Measurements from ENCODE around the gene DAPK2.
A peak's percentile ranks its signal among the peaks of the same experiment; 100 is the strongest.

The DAPK2 gene

DNA sequence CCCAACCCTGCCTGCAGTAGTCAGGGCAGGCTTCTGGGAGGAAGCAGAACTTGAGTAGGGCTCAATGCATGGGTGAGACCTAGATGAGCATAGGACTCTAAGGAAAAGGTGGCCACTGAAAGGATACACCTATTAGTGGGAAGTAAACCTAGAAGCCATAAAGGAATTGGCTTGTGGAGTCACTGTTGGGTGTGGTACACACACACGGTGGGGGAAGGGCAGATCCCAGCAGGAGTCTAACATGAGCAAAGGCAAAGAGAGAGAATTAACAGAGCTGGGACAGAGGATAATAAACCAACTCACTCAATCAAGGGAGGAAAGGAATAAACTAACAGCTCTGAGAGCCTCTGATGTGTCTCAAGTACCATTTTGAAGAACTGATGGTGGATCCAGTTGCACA, 23.1 kb downstream of the DAPK2 start:
- no peak for DNase-seq (ENCODE audit: low spot score)

DNA sequence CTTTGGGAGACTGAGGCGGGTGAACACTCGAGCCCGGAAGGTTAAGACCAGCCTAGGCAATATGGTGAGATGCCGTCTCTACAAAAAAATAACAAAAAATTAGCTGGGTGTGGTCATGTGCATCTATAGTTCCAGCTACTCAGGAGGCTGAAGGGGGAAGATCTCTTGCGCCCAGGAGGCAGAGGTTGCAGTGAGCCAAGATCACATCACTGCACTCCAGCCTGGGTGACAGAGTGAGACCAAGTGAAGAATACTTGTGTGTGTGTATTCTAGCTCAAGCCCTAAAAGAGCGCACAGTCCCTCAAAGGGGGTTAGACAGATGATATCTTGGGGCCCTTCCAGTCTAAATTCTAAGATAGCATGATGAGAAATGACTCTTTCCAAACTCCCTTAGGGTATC, 23.7 kb downstream of the DAPK2 start:
- DNase-seq (ENCODE audit: low spot score) = no peak

DNA sequence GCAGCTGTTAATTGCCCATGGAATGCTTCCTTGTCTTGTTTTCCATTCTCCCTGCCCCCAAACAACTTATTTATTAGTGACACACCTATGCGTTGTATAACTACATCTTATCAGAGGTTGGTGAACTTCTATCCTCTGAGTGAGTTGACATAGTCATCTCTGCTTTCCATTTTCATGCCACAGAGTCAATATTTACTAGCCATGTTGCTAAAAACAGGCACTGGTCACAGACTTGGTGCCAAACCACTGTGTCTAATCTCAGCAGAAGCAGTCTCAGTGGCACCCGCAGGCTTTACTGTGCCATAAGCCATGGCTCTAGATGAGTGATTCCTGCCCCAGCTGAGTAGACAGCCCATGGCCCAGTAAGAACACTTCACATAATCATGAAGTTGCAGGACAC, 26.5 kb downstream of the DAPK2 start:
- DNase-seq (ENCODE audit: low spot score) = no peak

DNA sequence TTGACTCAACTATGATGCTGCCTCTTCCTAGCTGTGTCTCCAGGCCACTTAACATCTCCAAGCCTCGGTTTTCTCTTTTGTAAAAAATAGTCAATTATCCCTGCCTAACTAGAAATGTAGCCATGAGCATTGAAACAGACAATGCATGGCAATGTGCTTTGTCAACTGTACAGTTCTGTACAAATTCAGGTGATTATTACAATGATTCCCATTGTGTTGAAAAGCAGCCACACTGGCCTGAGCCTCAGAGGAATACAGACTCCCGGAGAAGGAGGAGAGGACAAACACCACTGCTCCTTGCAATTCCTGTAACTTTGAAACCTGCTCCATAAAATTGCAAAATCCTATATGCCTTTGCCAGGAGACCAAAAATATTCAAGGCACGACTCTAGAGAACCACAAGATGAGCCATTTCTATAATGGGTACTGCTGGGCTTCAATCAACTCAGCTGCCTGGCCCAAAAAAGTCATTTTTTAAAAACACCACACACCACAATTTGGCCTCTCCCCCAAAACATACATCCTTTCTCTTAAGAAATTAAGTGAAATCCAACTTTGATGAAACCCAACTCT, 28.6 kb downstream of the DAPK2 start:
- DNase-seq (ENCODE audit: low spot score) = no peak

DNA sequence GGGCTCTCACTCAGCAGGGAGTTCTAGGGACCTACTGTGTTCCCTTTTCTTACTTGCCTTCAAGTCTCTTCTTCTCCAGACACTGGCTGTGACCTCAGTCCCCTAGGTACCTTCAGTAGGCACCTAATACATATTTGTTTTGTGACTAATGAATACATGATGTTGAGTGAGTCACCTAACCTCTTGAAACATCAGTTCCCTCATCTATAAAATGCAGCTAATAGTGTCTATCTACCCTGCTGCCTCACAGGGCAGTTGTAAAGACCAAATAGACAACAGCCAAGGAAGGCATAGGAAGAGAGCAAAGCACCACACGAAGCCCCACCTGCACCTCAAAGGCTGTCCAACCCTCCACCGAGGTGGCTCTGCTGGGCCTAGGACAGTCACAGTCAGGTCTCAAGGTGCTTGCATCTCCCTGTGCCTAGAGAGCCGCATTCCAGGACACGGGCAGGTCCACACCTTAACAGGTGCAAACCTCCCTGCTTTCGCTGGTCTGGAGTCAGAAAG, 29.1 kb downstream of the DAPK2 start:
- peak; percentile 77 for DNase-seq (ENCODE audit: low spot score)

DNA sequence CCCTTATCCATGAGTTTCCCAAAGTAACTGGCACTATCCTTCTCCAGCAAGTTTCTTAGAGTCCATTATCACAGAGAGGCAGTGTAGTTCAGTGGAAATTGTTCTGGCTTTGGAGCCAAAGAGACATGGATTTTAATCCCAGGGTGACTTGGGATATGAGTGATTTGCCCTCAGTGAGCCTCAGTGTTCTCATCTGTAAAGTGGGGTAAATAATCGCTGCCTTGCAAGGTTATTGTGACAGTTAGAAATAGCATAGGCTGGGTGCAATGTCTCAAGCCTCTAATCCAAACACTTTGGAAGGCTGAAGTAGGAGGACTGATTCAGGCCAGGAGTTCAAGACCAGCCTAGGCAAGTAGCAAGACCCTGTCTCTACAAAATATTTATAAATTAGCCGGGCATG, 30.0 kb downstream of the DAPK2 start:
- no peak for DNase-seq (ENCODE audit: low spot score)

DNA sequence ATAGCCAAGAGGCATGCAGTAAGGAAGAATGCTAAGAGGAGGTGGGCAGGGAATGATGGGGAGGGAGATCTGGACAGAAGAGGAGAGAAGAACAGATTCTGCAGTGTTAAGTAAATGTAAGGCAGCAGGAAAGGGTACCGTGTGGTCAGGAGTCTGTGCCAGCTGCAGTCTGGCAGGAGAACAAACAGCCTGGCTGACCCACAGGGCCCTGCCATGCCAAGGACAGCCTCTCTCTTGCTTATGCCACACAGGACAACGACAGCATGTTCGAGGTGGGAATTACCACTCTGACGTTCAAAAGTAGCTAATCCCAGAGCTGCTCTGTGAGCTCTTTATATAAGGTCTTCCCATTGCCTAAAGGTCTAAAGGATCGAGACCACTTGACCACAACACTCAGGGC, 31.3 kb downstream of the DAPK2 start:
- DNase-seq (ENCODE audit: low spot score) = no peak

DNA sequence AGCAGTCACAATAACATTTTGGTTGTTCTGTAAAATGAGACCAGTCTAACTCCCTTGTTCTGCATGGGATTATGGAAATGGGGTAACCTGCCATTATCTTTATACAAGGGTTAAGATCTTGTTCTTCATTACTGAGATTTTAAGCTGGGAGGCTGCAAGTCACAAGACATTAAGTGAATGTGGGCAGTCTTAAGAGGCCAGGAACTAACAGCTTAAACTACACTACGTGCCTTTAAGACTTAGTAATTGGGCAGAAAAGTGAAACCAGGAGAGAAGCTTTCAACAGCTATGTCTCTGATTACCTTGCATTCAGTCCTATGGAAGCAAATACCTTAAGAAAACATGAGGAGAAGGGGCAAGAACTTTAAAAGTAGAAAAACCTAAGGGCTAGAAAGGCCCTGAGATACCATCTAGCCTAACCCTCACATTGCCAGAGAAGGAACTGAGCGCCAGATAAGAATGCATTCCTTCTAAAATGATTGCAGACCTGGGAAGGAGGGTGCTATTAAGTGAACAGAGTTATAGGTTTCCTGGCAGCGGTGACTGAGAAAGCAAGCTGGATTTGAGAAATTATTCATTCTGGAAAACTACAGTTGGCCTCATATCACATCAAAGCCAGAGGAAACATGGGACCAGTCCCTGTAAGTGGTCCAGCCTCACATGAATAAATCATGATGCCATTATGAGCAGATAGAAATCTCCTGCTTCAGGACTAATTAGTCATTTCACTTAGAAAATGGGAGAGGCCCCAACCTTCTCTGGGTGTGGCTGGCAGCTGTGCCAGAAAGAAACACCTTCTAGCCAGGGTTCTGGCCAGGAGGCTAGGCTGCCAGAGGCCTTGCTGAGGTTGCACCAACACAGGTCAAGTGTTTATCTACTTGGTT, 32.9 kb downstream of the DAPK2 start:
- no peak for DNase-seq (ENCODE audit: low spot score)

DNA sequence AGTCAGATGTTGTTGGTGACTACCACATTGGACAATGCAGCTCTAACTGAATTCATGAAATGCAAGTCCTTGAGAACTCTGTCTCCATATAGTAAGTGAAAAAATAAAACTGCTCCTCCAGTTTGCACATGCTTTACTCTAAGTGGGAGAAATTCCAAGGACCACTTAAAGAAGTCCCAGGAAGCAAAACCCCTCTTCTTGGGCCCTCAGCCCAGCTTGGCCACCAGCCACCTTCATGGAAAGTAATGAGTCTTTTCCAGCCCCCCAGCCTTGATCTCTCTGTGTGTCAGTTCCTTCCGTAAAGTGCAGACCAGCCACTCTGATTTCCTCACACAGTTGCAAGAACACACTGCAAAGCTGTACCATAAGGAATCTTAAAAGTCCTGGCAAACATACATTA, 34.5 kb downstream of the DAPK2 start:
- DNase-seq (ENCODE audit: low spot score) = no peak

DNA sequence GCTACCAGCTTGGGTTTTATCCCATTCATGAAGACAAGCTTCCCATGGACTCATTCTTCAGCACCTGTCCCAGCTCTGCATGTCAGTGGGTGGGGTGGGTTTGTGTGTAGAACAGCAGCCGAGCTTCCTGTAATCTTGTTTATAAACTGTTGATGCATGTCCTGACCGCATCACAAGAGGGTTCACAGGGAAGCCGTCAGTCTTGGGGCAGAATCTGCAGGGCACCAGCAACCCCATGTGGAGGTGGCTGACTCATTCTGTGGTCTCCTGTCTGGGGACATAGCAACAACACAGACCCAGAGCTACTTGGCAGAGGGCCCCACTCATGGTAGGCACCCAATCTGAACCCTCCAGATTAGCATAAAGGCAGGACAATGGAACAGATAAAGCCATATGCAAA, 35.6 kb downstream of the DAPK2 start:
- DNase-seq (ENCODE audit: low spot score) = peak; percentile 97

DNA sequence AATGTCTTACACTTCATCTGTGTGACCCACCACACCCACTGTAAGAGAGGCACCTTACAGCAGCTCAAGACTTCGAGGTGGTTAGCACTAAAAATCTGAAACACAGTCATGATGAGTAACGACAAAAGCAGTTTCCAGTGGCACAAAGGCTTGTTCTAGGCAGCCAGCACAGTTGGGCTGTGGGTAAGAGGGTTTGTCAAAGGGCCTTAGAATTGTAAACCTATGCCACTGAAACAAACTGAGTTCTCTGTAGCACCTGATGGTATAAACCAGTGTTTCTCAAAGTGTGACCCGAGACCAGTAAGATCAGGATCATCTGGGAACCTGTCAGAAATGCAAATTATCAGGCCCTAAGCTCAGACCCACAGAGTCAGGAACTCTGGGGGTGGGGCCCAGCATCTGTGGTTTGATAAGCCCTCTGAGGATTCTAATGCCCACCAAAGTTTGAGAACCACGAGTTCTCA, 36.5 kb downstream of the DAPK2 start:
- no peak for DNase-seq (ENCODE audit: low spot score)

DNA sequence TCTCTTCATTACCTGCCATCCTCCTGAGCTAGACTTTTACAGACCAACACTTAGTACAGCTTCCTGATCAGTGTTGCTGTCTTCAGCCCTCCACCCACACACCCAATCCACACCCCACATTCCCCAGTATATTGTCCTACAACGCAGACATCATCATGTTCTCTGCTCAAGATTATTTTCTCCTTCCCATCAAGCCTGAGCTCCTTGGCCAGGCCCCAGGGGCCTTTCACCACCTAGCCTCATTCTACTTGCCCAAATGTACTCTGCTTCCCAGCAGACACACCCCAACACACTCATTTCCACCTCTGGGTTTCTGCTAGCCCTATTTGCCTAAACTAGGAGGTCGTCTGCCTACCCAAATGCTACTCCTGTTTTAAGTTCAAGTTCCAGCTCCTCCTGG, 37.0 kb downstream of the DAPK2 start:
- no peak for DNase-seq (ENCODE audit: low spot score)

DNA sequence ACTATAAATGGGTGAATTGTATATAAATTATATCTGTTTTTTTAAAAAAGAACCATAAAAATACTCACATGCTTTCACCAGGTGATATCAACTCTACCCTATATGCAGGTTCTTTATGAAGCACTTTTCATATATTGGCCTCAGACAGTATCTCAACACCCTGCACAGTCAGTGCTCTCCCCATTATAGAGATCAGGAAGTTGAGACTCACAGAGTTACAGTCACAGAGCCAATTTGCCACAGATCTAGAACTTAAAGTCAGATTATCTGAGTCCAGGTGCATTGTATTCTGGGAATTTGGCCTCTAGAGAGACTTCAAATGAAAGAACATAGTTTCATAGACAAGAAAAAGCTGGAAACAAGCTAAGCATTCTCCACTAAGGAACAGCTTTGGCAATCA, 38.1 kb downstream of the DAPK2 start:
- DNase-seq (ENCODE audit: low spot score) = no peak

DNA sequence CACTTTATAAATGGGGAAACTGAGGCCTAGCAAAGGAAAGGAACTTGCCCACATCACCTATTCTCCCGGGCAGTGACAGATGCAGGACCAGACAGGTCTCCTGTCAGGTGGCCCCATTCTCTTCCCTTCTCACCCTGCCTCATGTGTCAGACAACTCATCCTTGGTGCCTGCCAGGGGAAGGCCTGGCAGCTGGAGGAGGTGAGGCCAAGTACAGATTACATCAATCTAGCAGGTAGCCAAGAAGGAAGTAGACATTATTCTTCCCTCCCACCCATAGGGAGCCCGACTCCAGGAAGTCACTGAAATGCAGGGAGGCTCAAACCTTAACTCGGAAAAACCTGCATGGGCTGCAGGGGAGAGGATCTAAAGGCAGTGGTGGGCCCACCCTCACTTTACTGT, 39.6 kb downstream of the DAPK2 start:
- no peak for DNase-seq (ENCODE audit: low spot score)

DNA sequence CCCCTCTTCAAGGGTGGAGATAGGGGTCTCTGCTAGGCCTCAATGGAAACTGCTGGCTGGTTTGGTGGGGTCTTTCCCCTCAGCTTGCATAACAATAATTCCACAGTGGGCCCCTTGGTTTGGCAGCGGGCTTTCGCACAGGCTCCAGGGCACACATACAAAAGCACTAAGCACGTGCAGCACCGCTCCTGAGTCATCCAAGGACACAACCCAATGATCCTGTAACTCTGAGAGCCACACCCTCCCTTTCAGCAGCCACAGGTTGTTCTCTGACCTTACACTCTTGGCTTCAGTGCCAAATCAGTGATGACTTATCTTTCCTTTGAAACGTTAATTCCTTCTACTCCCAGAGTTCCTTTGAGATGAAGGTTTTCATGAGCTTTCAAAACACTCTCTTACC, 41.7 kb downstream of the DAPK2 start:
- peak; percentile 85 for DNase-seq (ENCODE audit: low spot score)

DNA sequence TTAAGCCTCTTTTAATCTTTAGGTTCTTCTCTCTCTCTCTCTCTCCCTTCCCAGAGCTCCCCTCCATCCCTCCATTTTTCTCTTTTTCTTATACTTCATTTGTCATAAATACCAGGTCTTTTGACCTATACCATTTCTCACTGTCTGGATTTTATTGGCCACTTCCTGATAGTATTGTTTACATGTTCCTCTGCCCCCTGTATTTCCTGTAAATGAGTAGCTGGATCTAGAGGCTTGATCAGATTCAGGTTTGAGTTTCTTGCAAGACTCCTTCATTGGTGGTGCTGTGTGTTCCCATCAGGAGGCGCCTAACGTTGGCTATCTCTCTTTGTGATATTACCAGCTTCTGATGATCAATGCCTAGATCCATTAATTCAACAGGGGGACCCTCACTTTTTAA, 42.2 kb downstream of the DAPK2 start:
- no peak for DNase-seq (ENCODE audit: low spot score)

DNA sequence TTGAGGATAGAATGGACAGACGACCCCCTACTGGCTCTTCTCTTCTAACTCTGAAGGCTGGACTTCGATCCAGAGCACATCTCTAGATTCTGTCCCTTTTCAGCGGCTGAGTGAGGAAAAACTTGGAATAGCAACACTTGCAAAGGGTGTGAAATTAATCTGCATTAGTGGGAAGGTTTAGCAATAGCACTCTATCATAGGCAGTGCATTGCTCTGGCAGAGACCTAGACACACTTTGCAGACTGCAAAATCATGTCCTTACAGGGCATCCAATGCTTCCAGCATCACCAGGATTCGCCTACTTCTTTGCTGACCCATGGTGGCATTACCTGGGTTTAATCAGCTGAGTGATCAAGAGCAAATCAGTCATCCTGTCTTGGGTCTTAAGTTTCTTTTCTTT, 43.1 kb downstream of the DAPK2 start:
- no peak for DNase-seq (ENCODE audit: low spot score)

DNA sequence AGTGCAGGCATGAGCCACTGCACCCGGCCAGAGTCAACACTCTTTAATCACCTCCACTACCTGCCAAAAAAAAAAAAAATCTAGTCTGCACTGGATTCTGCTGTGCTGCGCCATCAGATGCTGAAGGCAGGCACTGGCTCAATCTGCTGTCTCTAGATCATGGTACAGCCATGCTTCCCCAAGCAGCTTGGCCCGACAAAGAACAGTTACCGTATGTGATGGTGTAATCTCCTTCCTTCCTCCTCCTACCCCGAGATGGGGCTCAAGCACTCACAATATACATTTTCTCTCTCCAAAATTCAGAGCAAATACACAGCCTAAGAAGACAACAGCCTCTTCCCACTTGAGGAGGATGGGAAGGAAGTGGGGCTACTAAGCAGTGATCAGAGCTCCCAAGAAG, 45.1 kb downstream of the DAPK2 start:
- DNase-seq (ENCODE audit: low spot score) = no peak

DNA sequence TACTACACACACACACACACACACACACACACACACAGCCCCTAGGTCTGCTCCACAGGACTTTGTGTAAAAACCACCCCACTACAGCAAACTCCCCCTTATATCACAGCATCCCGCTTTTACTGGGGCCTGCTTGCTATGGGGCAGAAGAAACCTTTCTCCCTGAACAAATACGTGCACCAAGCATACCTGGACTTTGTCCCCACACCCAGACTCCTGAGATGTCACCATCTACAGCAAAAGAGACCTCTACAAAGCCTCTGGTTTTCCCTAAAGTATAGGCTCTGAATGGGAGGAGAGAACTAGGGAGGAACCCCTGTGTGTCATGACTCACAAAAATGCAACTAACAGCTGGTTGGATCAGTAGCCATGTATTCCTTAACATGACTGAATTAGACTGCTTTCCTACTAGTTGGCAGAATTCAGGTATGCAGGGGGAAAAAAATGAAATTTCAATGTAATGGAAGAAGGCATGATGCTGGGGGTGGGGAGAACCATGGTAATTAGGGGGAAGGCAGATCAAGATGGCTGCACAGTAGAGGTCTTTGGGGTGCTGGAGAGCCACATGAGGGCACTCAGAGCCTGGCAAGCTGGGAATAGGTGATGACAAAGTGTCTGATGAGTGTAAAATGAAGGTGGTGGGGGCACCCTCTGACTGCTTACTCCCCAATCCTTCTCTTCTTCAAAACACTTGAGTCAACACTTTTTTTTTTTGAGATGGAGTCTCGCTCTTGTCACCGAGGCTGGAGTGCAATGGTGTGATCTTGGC, 45.9 kb downstream of the DAPK2 start:
- no peak for DNase-seq (ENCODE audit: low spot score)

DNA sequence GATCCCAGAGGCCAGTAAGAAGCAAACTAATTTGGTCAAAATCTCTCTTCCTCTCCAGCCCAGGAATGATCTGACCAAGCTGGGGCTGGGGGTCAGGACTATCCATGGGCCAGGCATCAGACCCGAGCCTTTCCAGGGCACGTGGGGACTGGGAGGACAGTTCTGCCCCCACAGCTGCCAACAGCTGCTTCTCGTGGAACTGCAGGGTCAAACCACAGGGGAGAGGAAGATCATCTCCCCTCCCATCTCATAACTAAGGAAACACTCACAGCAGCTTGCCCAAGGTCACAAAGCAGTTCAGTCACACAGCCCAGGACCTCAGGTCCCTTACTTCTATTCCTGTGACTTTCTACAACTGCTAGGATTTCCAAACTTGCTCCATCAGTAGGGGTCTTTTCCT, 47.1 kb downstream of the DAPK2 start:
- DNase-seq (ENCODE audit: low spot score) = no peak

DNA sequence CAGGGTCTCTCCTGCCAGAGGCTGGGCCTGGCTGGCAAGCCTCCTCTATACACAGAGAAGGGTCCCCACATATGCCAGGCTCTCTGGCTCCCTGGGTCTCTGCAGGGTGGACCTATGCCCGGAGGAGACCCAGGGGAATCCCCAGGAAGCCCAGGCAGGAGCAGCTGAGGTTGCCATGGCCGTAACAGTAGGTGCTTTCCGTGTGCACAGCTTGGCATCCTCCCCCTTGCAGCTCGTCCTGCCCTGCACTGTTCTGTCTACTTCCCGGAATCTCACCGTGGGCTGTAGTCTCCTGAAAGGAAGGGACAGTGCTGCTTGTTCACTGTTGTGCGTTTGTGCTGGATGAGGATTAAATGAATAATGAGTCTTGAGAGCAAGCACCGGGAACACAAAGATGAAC, 47.8 kb downstream of the DAPK2 start:
- no peak for DNase-seq (ENCODE audit: low spot score)

DNA sequence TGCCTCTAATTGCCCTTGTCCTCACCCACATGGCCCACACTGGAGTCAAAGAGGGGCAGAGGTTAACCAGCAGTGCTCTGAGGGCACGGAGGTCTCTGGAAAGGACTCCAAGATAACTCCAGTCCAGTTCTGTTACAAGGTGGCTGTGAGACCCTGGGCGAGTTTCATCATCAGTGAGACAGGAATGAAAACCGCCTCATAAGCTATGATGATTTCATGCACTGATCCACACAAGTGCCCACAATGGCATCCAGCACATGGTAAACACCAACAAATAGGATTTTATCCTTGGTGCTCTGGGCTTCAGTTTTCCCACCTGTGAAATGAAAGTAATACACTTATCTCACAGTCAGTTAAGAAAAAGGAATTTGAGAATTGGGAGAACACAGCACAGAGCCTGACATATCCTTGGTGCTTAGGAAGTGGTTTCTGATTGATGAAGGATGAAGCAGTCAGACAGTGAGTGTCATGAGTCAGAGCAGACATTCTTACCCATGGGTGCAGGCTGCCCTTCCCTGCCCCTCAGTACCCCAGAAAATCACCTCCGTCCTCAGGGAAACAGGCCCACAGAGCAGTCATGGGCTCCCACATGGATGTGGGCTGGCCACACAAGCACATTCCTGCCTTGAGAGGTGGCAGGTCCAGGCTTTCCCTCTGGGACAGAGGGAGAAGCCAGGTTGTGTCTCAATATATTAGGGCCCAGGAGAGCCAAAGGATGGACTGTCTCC, 48.4 kb downstream of the DAPK2 start:
- no peak for DNase-seq (ENCODE audit: low spot score)
